Urinary bladder (tissue), 4 donors: ENCODE data around the gene TMEM238L. TPM values are rescaled to one million over a fixed set of nuclear protein-coding genes. Genes with fewer than 3 reads are reported as not detected.
A peak's percentile ranks its signal among the peaks of the same experiment; 100 is the strongest.

Experiments
- DNase-seq: peaks from one replicate; pipeline ENCODE4 v3.0.0-alpha.2; 2015; ENCODE audit errors: extremely low spot score
- H3K27ac ChIP-seq: one replicate; pipeline ENCODE4 v1.5.1; 2013; ENCODE audit warnings: low read depth, mild to moderate bottlenecking, moderate library complexity
- H3K36me3 ChIP-seq: one replicate; pipeline ENCODE4 v1.6.1; 2013; ENCODE audit warnings: mild to moderate bottlenecking, moderate library complexity; ENCODE audit not compliant: insufficient read depth
- H3K4me1 ChIP-seq: one replicate; pipeline ENCODE4 v1.6.1; 2013; ENCODE audit warnings: mild to moderate bottlenecking, moderate library complexity; ENCODE audit not compliant: insufficient read depth
- H3K4me3 ChIP-seq: one replicate; pipeline ENCODE4 v1.5.1; 2013; ENCODE audit warnings: low read depth, low read length
- WGBS: extraction: QIAGEN DNeasy Blood & Tissue Kit; methylation state at CpG from one replicate; pipeline ENCODE4 v1.1.7; 2013; 5-methylcytosine and 5-hydroxymethylcytosine counted together
- polyA plus RNA-seq: library from polyadenylated mRNA; stranded (reverse); fragments of 200-250 nt; gene quantifications from one replicate; pipeline ENCODE4 v1.2.3, GENCODE V29; 2013
- total RNA-seq: library from RNA; depleted of rRNA; stranded (reverse); fragments of >200 nt; gene quantifications from one replicate; pipeline ENCODE4 v1.2.3, GENCODE V29; 2014
- donor health status: healthy with polysubstance abuse.
- donor health status: healthy.

Gene TMEM238L
- total and polyA plus RNA-seq, 2 donors: 1.8 to 4.1 TPM

DNA sequence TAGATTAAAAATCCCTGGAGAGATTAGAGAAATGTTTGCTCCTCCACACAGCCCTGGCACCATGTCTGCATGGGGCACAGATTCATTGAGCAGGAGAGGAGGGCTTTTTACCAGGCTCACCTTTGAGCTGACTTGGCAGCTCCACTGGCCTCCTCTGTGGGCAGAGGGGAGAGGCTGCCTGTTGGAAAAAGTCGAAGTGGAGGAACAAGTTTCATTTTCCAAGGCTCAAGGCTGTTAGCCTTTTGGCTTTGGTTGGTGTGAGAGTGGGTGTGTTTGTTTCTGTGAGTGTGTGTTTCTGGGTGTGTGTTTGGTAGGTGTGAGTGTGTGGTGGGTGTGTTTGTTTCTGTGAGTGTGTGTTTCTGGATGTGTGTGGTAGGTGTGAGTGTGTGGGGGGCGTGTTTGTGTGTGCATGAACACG is 5.6 kb downstream of the TMEM238L start:
- peak; percentile 51 for DNase-seq
- H3K4me1 ChIP-seq: no peaks in the 10 kb centered on the region
- 40% methylated on average over 3 of the region's 3 CpGs for WGBS
- peak overlapping the region; percentile 52 for H3K27ac ChIP-seq
- H3K36me3 ChIP-seq: no peaks in the 10 kb centered on the region
- H3K4me3 ChIP-seq: no peak overlapping the region

DNA sequence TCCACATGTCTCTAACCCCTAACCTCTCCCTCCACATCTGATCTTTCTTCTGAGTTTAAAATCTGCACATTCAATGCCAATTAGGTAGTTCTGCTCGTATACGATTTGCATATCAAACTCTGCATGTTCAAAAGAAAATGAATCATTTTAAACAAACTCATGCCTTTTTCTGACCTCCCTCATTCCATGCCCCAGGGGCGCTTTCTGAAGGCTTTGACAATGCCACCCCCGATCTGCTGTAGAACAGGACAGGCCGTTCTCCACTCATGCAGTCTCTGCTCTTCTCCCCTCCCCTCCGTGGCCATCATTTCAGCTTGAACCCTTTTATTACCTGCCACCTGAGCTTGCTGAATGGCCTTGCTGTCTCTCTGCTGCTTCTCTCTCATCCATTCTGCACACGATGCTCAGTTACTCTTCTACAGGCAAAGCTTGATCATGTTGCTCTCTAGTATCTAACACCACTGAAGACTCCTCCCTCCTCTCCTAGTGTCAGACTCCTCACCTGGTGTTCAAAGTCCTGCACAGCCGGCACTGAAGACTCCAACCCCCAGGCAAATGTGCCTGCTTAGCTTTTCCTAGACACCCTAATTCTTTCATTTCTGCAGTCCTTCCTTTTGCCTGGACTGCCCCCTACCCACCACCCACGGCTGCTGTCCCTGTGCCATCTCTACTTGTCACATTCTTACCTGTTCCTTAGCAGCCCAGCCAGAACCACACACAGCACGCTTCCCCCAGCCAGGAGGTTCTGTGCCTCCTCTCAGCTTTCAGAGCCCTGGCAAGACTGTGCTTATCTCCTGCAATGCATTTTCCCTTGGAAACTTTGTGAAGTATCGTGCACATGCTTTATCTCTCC is 6.2 kb downstream of the TMEM238L start:
- Histone ChIP-seq H3K4me1 (no peaks in the 10 kb centered on the region), H3K4me3 (no peak overlapping the region), H3K36me3 (no peaks in the 10 kb centered on the region), H3K27ac (peak overlapping the region; percentile 31)
- 49% methylated on average over 11 of the region's 11 CpGs for WGBS
- no peak for DNase-seq

DNA sequence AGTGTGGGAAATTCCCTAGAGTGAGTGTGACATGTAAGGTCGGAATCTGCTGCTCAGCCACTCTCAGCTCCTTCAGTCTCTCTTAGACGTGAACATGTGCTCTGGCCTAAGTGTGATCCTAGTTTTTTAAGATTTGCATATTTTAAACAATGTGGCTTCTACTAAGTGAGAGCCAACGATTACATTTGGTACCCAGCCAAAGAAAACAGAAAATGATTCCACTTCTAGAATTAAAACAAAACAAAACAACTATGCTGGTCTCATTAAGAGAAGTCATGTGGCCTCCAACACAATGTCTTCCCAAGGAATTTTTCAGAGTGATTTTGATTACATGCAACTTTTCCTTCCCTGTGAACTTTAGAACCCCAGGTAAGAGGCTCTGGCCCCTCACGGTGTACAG is 10.1 kb downstream of the TMEM238L start:
- H3K36me3 ChIP-seq: no peaks in the 10 kb centered on the region
- H3K4me1 ChIP-seq: no peaks in the 10 kb centered on the region
- H3K27ac ChIP-seq: no peak overlapping the region
- 62% methylated on average over 4 of the region's 4 CpGs for WGBS
- DNase-seq: no peak
- no peak overlapping the region for H3K4me3 ChIP-seq

DNA sequence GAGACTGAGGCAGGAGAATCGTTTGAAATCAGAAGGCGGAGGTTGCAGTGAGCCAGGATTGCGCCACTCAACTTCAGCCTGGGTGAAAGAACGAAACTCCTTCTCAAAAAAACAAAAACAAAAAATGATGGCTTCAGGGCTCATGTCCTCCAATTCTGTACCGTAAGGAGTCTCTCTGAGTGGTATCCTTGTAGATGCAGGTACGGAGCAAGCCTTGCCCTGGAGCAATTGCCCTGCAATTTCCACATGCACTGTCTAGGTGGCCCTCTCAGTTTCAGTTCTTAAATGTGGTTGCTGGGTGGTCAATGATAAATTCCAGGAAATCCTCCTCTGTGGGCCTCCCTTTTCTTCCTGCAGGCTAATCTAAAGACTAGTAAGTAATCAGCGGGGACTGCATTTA is 10.6 kb downstream of the TMEM238L start:
- no peak for DNase-seq
- no peaks in the 10 kb centered on the region for H3K4me1 ChIP-seq
- WGBS: 93% methylated on average over 7 of the region's 7 CpGs
- H3K4me3 ChIP-seq: no peak overlapping the region
- H3K27ac ChIP-seq: no peak overlapping the region
- H3K36me3 ChIP-seq: no peaks in the 10 kb centered on the region

DNA sequence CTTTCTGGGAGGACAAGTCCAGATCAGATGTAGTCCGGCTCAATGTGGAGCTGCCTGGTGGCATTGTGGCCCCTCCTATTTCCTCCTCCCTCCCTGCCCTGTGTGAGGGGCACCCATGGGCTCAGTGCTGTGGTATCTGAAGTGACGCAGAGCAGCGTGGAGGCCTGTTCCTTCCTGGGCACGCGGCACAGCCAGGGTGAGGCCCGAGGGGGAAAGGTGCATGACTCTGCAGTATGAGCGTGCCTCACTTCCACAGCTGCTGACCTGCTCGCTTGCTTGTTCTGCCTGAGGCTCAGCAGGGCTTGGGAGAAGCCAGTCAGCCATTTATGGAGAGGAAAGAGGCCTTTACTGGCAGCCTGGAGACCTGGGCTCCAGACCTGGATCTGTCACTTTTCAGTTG is 11.7 kb downstream of the TMEM238L start:
- no peak overlapping the region for H3K27ac ChIP-seq
- WGBS: 75% methylated on average over 8 of the region's 8 CpGs

DNA sequence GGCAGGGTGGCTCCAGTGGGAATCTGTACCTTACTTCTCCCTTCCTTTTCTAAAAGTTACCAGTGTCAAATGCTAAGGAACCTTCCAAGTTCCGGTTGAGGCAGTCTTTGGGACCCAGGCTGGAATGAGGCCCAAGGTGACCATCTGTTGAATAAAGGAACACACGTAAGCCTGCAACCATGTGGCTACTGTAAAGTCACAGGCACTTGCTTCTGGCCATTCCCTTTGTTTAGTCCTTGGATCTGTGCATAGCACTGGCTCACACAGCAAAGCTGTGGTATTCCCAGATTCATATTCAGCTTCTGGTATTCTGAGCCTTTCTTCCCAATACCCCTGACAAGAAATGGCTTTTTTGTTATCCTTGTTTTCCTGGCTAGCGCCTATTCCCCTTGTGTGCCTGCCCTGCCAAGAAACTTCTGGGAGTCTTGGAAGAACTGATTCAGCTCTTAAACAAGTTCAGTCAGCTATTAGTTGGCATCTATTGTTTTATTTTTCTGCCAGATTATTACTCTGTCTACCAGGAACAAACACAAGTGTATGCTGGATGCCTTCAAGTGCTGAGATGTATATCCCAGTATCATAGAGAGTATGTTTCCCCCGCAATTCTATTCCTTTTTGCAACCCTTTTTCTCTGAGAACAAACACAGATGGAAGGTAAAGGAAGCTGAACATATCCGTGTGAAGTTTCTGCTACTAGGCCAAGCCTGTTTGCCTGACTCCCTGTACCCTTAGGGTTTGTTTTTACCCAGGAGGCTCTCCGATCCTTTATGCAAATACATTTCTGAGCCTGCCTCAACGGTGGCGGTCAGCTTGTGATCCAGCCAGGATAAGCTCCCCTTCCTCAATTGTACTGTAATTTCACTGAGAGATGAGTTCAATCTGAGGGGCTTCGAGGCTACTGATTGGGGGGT is 13.2 kb downstream of the TMEM238L start:
- H3K36me3 ChIP-seq: no peaks in the 10 kb centered on the region
- 66% methylated on average over 9 of the region's 9 CpGs for WGBS
- no peak for DNase-seq
- no peak overlapping the region for H3K27ac ChIP-seq
- H3K4me1 ChIP-seq: no peaks in the 10 kb centered on the region
- H3K4me3 ChIP-seq: no peak overlapping the region

More for the DNA sequence above, 11.7 kb downstream of the TMEM238L start:
- no peak for DNase-seq
- H3K4me3 ChIP-seq: no peak overlapping the region
- H3K4me1 ChIP-seq: no peaks in the 10 kb centered on the region
- no peaks in the 10 kb centered on the region for H3K36me3 ChIP-seq

DNA sequence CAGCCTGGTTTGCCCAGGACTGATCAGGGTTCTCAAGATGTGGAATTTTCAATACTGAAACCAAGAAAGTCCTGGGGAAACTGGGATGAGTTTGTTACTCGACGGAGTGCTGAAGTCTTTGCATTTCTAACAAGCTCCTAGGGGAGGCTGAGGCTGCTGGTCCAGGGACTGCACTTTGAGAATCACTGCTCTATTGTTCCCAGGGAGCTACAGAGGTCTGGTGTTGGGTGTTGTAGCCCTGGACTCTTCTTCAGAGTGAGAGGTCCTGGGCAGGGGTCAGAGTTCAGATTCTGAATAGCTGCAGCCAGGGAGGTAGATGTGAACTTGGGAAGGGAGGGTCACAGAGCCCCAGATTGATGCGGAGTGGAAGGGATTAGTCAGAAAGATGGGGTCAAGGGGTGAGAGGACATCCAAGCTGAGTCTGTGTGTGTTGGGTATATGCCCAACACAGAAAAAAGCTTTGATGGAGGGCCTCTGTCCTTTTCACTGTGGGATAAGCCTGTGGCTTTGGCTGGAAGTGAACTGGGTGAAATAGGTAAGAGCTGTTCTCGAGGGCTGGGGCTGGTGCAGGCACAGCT is 14.1 kb downstream of the TMEM238L start:
- Histone ChIP-seq H3K4me3 (no peak overlapping the region), H3K27ac (no peak overlapping the region), H3K4me1 (no peaks in the 10 kb centered on the region), H3K36me3 (no peaks in the 10 kb centered on the region)
- 77% methylated on average over 4 of the region's 4 CpGs for WGBS
- DNase-seq: no peak

DNA sequence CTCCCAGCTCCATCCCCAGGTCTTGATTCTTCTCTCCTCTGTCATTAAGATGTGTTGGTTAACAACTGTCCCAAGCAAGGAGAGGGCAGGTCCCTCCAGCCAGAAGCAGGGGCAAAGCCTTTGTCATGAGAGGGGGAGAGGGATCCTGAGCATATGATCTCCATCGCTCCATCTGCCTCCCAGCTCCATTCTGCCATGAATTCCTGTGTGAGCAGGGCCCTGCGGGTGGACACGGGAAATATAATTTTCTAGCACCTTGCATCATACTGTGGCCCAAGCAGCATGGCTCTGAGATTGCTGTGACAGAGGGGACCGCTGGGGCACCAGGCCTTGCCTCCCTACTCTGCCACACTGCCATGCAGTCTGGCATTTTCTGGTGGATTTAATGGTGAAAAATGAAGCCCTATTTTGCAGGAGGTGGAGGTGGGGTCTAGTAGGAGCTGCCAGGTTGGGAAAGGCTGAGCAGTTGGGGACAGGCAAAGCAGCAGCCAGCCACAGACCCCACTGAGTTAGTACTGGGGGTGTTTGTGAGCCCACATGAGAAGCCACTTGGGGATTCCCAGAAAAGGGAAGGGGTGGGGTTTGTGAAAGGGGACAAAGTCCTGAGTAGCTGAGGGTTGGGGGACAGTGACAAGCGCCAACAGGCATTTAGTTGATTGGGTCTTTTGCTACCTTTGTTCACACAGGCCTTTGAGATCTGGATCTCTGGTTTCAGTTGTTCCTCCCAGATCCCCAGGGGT is 16.4 kb downstream of the TMEM238L start:
- no peak overlapping the region for H3K27ac ChIP-seq
- H3K4me1 ChIP-seq: no peaks in the 10 kb centered on the region
- WGBS: 93% methylated on average over 5 of the region's 5 CpGs
- no peaks in the 10 kb centered on the region for H3K36me3 ChIP-seq
- no peak for DNase-seq
- no peak overlapping the region for H3K4me3 ChIP-seq

DNA sequence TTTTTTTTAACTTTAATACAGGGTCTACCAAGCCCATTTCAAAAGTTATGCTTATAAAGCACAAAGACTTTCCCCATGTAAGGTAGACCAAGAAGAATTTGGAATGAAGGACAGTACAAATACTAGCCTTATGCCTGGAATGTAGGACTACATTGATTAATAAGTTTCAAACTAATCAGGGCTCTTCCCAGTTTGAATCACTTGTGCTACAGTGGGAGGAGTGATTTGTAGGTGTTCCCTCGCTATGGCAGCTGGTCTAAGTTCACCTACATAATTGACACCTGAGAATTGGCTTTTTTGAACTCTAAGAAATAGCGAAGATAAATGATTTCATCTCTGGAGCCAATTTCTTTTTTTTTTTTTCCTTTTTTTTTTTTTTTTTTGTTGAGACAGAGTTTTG is 18.6 kb downstream of the TMEM238L start:
- no peak overlapping the region for H3K27ac ChIP-seq
- H3K36me3 ChIP-seq: no peaks in the 10 kb centered on the region
- 97% methylated on average over 2 of the region's 2 CpGs for WGBS
- no peaks in the 10 kb centered on the region for H3K4me1 ChIP-seq
- DNase-seq: no peak
- no peak overlapping the region for H3K4me3 ChIP-seq

DNA sequence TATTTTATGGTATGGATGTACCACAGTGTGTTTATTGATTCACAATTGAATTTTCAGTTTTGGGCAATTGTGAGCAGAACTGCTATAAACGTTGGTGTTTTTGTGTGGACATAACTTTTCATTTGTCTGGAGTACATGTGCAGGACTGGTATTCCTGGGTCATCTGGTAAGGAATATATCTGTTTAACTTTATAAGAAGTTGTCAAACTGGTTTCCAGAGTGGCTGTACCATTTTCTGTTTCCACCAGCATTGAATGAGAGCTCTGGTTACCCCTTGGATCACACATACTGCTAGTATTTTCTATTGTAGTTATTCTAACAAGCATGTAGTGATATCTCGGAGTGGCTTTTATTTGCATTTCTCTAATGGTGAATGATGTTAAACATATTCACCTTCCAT is 24.3 kb downstream of the TMEM238L start:
- 88% methylated on average over 2 of the region's 2 CpGs for WGBS
- Histone ChIP-seq H3K4me1 (no peaks in the 10 kb centered on the region), H3K4me3 (no peak overlapping the region), H3K36me3 (no peaks in the 10 kb centered on the region), H3K27ac (no peak overlapping the region)
- no peak for DNase-seq

DNA sequence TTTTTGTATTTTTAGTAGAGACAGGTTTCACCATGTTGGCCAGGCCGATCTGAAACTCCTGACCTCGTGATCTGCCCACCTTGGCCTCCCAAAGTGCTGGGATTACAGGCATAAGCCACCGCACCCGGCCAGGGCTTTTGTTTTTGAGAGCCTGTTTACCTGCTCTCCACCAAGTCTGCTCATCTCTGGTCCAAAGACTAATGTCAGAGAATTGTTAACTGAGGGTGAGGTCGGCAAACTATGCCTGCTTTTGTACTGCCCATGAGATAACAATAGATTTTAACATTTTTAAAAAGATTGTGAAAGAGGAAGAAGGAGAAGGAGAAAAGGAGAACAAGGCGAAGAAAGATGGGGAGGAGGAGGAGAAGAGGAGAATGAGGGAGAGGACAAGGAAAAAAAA is 26.0 kb downstream of the TMEM238L start:
- Histone ChIP-seq H3K27ac (no peak overlapping the region), H3K4me3 (no peak overlapping the region), H3K4me1 (no peaks in the 10 kb centered on the region), H3K36me3 (no peaks in the 10 kb centered on the region)
- WGBS: 79% methylated on average over 6 of the region's 6 CpGs
- DNase-seq: no peak

DNA sequence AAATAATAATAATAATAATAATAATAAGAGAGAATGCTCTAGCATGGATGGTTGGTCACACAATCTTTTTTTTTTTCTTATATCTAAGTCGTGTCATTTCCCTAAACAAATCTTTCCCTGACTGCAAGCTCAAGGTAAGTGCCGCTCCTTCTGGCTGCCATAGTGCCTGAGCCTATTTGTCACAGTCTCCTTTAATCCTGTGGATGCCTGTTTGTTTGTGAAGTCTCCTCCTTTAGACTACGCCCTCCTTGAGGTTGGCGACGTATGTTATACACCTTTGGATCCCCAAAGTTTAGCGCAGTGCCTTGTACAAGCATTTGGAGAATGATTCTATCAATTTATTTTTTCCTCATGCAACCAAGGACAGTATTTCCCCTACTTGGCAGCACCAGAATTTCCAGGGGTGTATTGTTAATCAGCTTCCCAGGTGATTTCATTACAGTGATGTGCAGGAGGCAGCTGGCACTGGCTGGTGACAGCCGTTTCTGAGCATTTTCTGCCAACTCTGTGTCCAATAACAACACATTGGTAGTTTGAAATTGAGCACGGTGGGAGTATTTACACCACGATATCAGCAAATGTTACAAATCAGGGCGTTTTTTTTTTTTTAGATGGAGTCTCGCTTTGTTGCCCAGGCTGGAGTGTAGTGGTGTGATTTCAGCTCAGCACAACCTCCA is 26.6 kb downstream of the TMEM238L start:
- WGBS: 88% methylated on average over 11 of the region's 11 CpGs
- Histone ChIP-seq H3K4me3 (no peak overlapping the region), H3K27ac (no peak overlapping the region), H3K36me3 (no peaks in the 10 kb centered on the region), H3K4me1 (no peaks in the 10 kb centered on the region)
- DNase-seq: no peak

DNA sequence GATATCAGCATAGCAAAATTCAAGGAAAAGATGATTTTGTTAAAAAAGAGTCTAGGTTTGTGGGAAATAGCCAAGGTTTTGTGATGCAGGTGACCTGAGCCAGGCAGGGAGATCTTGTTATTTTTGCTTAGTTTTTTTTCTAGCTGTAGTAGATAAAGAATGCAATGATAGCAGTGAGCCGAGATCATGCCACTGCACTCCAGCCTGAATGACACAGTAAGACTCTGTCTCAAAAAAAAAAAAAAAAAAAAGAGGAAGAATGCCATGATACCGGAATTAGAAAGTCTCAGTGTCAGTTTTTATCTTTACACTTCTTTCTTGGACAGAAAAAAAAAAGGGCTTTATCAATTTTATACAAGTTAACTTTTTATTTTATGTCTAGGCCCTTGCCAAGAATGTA is 27.5 kb downstream of the TMEM238L start:
- Histone ChIP-seq H3K4me1 (no peaks in the 10 kb centered on the region), H3K4me3 (no peak overlapping the region), H3K27ac (no peak overlapping the region), H3K36me3 (no peaks in the 10 kb centered on the region)
- DNase-seq: no peak
- WGBS: 44% methylated on average over 2 of the region's 2 CpGs
